Choroid plexus epithelial cell (primary cell): ENCODE results near the gene ZNF433.

ENCODE experiments used
- DNase-seq: peaks from one replicate; pipeline ENCODE4 v3.0.0-alpha.2; 2010; ENCODE audit warnings: low read depth
- H3K4me3 ChIP-seq: 2 replicates; pipeline ENCODE4 v1.5.1; 2011; ENCODE audit warnings: low read depth, mild to moderate bottlenecking, control low read depth, low read length, moderate library complexity
- TF ChIP-seq, protein P1 (sequence below): conservative IDR thresholded peaks from 2 replicates; pipeline ENCODE4 v1.5.1; 2011; ENCODE audit warnings: low read depth, mild to moderate bottlenecking, control low read depth, inconsistent platforms, low read length, moderate library complexity

Gene ZNF433

DNA sequence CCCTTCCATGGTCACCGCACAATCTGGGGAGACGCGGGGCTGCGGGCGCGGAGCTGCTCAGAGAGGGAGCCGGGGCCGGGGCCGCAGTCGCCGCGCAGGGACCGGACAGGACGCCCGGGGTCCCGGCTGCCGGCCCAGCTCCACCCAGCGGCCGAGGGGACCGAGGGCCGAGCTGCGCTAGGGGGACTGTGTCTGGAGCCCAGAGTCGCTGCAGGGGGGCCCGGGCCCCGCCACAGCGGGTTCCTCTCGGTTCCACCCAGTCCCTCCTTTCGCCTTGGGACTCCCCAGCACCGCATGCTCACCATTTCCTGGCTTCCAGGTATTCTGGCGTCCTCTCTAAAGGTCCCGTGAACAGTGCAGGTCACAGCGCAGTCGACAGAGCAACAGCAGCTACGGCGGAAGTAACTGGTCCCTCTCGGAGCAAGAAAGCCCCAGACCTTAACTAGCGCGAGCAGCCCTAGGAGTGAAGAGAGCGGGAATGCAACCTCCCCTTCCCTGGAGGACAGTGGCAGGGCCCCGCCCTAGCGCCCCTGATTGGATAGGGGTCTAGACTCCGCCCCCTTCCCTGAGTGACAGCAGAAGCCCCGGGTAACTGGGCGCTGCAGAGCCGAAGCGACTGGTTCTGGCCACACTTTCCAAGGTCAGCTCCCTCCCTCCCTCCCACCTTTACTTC lies 17.2 kb upstream of the ZNF433 start, which contains the start of gene ZNF878:
Gene ZNF878 (minus strand): TSS at position 465 of the 673 bp plus-strand sequence. CDS start 160 bp downstream, at position 305.
- TF ChIP-seq, protein P1, sequence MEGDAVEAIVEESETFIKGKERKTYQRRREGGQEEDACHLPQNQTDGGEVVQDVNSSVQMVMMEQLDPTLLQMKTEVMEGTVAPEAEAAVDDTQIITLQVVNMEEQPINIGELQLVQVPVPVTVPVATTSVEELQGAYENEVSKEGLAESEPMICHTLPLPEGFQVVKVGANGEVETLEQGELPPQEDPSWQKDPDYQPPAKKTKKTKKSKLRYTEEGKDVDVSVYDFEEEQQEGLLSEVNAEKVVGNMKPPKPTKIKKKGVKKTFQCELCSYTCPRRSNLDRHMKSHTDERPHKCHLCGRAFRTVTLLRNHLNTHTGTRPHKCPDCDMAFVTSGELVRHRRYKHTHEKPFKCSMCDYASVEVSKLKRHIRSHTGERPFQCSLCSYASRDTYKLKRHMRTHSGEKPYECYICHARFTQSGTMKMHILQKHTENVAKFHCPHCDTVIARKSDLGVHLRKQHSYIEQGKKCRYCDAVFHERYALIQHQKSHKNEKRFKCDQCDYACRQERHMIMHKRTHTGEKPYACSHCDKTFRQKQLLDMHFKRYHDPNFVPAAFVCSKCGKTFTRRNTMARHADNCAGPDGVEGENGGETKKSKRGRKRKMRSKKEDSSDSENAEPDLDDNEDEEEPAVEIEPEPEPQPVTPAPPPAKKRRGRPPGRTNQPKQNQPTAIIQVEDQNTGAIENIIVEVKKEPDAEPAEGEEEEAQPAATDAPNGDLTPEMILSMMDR: no peak
- H3K4me3 ChIP-seq: peak within 1 kb of the TSS; percentile 62
- peak; percentile 82 for DNase-seq

DNA sequence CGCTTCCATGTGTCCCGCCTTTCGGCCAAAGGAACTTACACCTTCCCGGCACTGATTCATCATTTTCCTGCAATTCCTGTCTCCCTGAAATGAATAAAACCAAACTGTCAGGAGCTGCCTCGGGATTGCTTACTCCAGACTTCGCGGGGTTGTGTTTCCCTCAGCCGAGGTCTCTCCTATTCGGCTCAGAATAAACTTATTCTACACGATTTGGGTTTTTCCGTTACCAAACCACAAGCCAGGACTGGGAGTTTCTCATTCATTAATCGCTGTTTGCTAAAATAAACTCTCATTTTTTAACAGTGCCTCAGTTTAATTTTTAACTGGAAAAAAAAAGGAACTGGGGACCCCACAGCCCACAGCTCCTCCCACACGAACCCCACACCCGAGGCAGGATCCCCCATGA lies 16.6 kb upstream of the ZNF433 start:
- H3K4me3 ChIP-seq: peak overlapping the region; percentile 62
- no peak for DNase-seq
- TF ChIP-seq, protein P1: no peak

DNA sequence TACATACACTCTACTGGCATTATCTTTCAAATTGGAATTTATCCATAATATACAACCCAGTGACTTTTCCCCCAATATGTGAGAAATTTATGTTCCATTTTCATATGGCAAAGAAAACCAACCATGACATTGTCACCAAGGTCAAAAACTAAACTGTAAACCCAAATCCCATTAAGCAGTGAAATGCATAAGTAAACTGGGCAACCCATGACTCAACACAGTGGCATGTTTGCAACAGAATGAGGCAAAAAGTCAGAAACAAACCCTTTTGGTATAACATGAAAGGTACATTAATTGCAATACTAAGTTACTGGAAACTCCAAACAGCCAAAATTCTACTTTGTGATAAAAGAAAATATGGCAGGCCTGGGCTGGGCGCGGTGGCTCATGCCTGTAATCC lies 12.4 kb upstream of the ZNF433 start:
- TF ChIP-seq, protein P1: no peak
- no peak for DNase-seq
- no peak overlapping the region for H3K4me3 ChIP-seq

- H3K4me3 ChIP-seq: no peak overlapping the region
- DNase-seq: no peak
- TF ChIP-seq, protein P1: no peak
Measured at GRCh38 chr19:12043752-12044422, 8.4 kb upstream of the ZNF433 start.

DNA sequence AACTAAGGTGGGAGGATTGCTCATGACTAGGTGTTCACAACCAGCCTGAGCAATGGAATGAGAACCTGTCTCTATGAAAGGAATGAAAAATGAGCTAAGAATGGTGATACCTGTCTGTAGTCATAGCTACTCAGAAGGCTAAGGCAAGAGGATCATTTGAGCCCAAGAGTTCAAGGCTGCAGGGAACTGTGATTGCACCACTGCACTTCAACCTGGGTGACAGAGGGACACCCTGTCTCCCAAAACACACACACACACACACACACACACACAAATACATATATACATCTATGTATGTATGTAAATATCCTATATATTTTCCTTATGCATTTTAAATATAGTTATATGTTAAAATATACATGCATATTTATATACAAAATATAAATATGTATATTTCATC lies 7.4 kb upstream of the ZNF433 start:
- no peak overlapping the region for H3K4me3 ChIP-seq
- TF ChIP-seq, protein P1: no peak
- no peak for DNase-seq

- H3K4me3 ChIP-seq: peak overlapping the region; percentile 94
- TF ChIP-seq, protein P1: no peak
- peak; percentile 31 for DNase-seq
Measured at GRCh38 chr19:12034620-12035019, 859 bp downstream of the ZNF433 start.
